HG03520 (cell line): ENCODE data around the gene CEP170.

Experiments used
- ATAC-seq: cut with Tn5 transposase; IDR thresholded peaks from one replicate; pipeline ENCODE4 v1.9.1; 2021; ENCODE audit warnings: mild to moderate bottlenecking, moderate library complexity; ENCODE audit not compliant: unreplicated experiment

CEP170 gene

GRCh38 chr1:243268751-243269460 is 13.8 kb upstream of the CEP170 start:
- no peak for ATAC-seq

- ATAC-seq = no peak
Measured at GRCh38 chr1:243267914-243268653, 13.0 kb upstream of the CEP170 start.

GRCh38 chr1:243267471-243267880 is 12.4 kb upstream of the CEP170 start:
- no peak for ATAC-seq

GRCh38 chr1:243266231-243266630 is 11.2 kb upstream of the CEP170 start:
- ATAC-seq = no peak

GRCh38 chr1:243264717-243265116 is 9.6 kb upstream of the CEP170 start:
- no peak for ATAC-seq

- no peak for ATAC-seq
Measured at GRCh38 chr1:243261390-243261789, 6.3 kb upstream of the CEP170 start.

GRCh38 chr1:243260221-243260880 is 5.3 kb upstream of the CEP170 start:
- no peak for ATAC-seq

GRCh38 chr1:243258731-243259130 is 3.6 kb upstream of the CEP170 start:
- ATAC-seq = no peak

GRCh38 chr1:243257189-243257588 is 2.1 kb upstream of the CEP170 start:
- no peak for ATAC-seq

- no peak for ATAC-seq
Measured at GRCh38 chr1:243256590-243256989, 1.5 kb upstream of the CEP170 start.

GRCh38 chr1:243255791-243256512 is 871 bp upstream of the CEP170 start, which contains the start of gene SDCCAG8:
TSS of gene SDCCAG8 (plus strand) at chr1:243256041. CDS start at chr1:243256174, 133 bp downstream.
- peak; percentile 63 for ATAC-seq

- no peak for ATAC-seq
Measured at GRCh38 chr1:243254233-243254926, 701 bp downstream of the CEP170 start.

- no peak for ATAC-seq
Measured at GRCh38 chr1:243253926-243254232, 1.2 kb downstream of the CEP170 start.

GRCh38 chr1:243253211-243253925 is 1.7 kb downstream of the CEP170 start:
- no peak for ATAC-seq

- ATAC-seq = no peak
Measured at GRCh38 chr1:243251539-243251938, 3.5 kb downstream of the CEP170 start.

- no peak for ATAC-seq
Measured at GRCh38 chr1:243250102-243250501, 5.0 kb downstream of the CEP170 start.

GRCh38 chr1:243249214-243249613 is 5.9 kb downstream of the CEP170 start:
- no peak for ATAC-seq

GRCh38 chr1:243247901-243248300 is 7.2 kb downstream of the CEP170 start:
- no peak for ATAC-seq

GRCh38 chr1:243246916-243247315 is 8.2 kb downstream of the CEP170 start:
- no peak for ATAC-seq

- peak; percentile 64 for ATAC-seq
Measured at GRCh38 chr1:243244432-243244841, 10.6 kb downstream of the CEP170 start.
